Measurements from ENCODE around the gene AKT2. TPM values are rescaled to one million over a fixed set of nuclear protein-coding genes. Genes with fewer than 3 reads are reported as not detected.

Gene AKT2
- total RNA-seq, 1 experiment from 2014 or later = 2,376 TPM

DNA sequence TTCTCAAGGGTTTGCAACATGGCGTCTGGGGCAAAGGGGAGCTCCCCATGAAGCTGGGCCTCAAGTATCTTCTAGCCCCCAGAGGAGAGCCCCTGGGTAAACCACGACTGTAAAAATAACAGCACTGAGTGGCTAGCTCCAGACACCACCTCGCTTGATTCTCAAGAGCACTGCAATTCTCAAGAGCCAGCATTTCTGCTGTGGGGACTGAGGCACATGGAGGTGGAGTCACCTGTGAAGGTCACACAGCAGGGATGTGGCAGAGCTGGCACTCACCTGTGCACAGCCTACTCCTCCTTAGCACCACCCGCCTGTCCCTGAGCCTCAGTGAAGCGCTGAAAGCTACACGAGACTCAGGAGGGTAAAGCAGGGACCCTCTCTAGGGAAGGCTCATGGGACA, 38.0 kb downstream of the AKT2 start:
- no peak for DNase-seq (ENCODE audit: low read depth, low spot score)
- H3K4me3 ChIP-seq (ENCODE audit: low read depth in 2 of 2, low read length in 2 of 2) = no peak overlapping the region
- POLR2A ChIA-PET = interaction anchor here (0.6 to 1.3 kb wide), 10 partner anchors 9 to 70 kb away, joined by 3 to 6 read pairs (median 3); no protein-coding TSS in a partner anchor

DNA sequence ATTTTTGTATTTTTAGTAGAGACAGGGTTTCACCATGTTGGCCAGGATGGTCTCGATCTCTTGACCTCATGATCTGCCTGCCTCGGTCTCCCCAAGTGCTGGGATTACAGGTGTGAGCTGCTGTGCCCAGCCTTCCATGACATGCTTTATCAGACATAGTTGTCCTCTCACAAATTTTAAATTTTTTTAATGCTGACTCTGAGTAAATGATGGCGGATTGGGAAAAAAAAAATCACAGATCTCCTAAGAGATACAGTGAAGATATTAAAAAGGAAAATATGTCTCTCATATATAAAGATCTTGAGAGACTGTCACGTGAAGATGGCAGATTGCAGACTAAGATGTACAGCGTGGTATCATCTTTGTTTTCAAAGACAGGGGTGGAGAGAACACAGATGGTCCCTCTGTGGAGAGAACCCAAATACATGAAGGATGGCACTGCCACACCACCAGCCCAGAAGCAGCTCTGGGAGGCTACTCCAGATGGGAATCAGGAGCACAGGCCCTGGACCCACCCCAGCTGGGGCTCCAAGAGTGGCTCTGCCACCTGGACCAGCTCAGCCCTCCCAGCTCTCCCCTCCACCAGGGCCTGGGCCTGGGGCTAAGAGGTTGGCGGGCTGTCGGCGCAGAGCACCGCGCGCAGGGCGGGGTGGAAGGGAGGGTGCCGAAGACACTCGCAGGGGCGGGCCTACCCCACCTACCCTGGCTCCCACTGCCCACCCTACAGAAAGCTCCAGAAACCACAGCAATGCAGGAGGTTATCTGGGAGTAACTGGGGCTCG, 38.7 kb downstream of the AKT2 start:
- Histone ChIP-seq H3K9me3 (ENCODE audit: control insufficient read depth, insufficient read depth, low read depth, low read length) (no peaks in the 10 kb centered on the region), H3K4me1 (ENCODE audit: control insufficient read depth, insufficient read depth, low read length) (no peaks in the 10 kb centered on the region), H3K4me3 (ENCODE audit: low read depth in 2 of 2, low read length in 2 of 2) (no peak overlapping the region), H3K27ac (ENCODE audit: low read length) (no peak overlapping the region), H3K36me3 (ENCODE audit: control insufficient read depth, insufficient read depth, low read length) (peaks cover 15% of the 10 kb centered on the region), H3K27me3 (ENCODE audit: control insufficient read depth, insufficient read depth, low read length) (no peaks in the 10 kb centered on the region)
- BruUV-seq (replicated peaks) = no TSS peak
- ATAC-seq (peak; percentile 3), DNase-seq (ENCODE audit: low read depth, low spot score) (no peak)
- TF ChIP-seq, protein P1, sequence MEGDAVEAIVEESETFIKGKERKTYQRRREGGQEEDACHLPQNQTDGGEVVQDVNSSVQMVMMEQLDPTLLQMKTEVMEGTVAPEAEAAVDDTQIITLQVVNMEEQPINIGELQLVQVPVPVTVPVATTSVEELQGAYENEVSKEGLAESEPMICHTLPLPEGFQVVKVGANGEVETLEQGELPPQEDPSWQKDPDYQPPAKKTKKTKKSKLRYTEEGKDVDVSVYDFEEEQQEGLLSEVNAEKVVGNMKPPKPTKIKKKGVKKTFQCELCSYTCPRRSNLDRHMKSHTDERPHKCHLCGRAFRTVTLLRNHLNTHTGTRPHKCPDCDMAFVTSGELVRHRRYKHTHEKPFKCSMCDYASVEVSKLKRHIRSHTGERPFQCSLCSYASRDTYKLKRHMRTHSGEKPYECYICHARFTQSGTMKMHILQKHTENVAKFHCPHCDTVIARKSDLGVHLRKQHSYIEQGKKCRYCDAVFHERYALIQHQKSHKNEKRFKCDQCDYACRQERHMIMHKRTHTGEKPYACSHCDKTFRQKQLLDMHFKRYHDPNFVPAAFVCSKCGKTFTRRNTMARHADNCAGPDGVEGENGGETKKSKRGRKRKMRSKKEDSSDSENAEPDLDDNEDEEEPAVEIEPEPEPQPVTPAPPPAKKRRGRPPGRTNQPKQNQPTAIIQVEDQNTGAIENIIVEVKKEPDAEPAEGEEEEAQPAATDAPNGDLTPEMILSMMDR (IDR thresholded peaks at IDR 0.05) = no peak
- TF ChIP-seq, protein P2, sequence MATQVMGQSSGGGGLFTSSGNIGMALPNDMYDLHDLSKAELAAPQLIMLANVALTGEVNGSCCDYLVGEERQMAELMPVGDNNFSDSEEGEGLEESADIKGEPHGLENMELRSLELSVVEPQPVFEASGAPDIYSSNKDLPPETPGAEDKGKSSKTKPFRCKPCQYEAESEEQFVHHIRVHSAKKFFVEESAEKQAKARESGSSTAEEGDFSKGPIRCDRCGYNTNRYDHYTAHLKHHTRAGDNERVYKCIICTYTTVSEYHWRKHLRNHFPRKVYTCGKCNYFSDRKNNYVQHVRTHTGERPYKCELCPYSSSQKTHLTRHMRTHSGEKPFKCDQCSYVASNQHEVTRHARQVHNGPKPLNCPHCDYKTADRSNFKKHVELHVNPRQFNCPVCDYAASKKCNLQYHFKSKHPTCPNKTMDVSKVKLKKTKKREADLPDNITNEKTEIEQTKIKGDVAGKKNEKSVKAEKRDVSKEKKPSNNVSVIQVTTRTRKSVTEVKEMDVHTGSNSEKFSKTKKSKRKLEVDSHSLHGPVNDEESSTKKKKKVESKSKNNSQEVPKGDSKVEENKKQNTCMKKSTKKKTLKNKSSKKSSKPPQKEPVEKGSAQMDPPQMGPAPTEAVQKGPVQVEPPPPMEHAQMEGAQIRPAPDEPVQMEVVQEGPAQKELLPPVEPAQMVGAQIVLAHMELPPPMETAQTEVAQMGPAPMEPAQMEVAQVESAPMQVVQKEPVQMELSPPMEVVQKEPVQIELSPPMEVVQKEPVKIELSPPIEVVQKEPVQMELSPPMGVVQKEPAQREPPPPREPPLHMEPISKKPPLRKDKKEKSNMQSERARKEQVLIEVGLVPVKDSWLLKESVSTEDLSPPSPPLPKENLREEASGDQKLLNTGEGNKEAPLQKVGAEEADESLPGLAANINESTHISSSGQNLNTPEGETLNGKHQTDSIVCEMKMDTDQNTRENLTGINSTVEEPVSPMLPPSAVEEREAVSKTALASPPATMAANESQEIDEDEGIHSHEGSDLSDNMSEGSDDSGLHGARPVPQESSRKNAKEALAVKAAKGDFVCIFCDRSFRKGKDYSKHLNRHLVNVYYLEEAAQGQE (IDR thresholded peaks at IDR 0.05; ENCODE audit: insufficient read depth in 1 of 2, low read depth in 2 of 2, low read length in 1 of 2) = no peak
- TF ChIP-seq SIN3A (IDR thresholded peaks at IDR 0.05; ENCODE audit: borderline replicate concordance, insufficient read depth, low read depth, low read length) (no peak), POLR2AphosphoS5 (IDR thresholded peaks at IDR 0.05; ENCODE audit: low read depth, low read length) (no peak), TCF7L2 (IDR thresholded peaks at IDR 0.05; ENCODE audit: low read depth, low read length) (no peak)
- intact Hi-C loops (cut with micrococcal nuclease; ENCODE audit: unreplicated experiment) (no loop called here), in situ Hi-C loops (cut with HindIII; ENCODE audit: low pct_unique_long_range_greater_than_20kb, low sequenced_read_pairs) (no loop called here)
- ChIA-PET POLR2A (interaction anchor here (0.6 to 1.3 kb wide), 12 partner anchors 9 to 71 kb away, joined by 3 to 6 read pairs (median 3); no protein-coding TSS in a partner anchor), CTCF (interaction anchor here (0.6 to 2.3 kb wide), 13 partner anchors 10 to 481 kb away, joined by 3 to 17 read pairs (median 3); partner anchors contain the start of gene TTC9B)

More for the DNA sequence above, 38.0 kb downstream of the AKT2 start:
- H3K27ac ChIP-seq (ENCODE audit: low read length) = no peak overlapping the region
- CTCF ChIA-PET = interaction anchor here (0.6 to 2.3 kb wide), 9 partner anchors 9 to 482 kb away, joined by 3 to 17 read pairs (median 3); no protein-coding TSS in a partner anchor
- no peaks in the 10 kb centered on the region for H3K27me3 ChIP-seq (ENCODE audit: control insufficient read depth, insufficient read depth, low read length)
- H3K4me1 ChIP-seq (ENCODE audit: control insufficient read depth, insufficient read depth, low read length) = no peaks in the 10 kb centered on the region
- ATAC-seq = peak; percentile 3
- intact Hi-C loops (cut with micrococcal nuclease; ENCODE audit: unreplicated experiment) (no loop called here), in situ Hi-C loops (cut with HindIII; ENCODE audit: low pct_unique_long_range_greater_than_20kb, low sequenced_read_pairs) (no loop called here)
- BruUV-seq (replicated peaks) = no TSS peak
- peaks cover 15% of the 10 kb centered on the region for H3K36me3 ChIP-seq (ENCODE audit: control insufficient read depth, insufficient read depth, low read length)
- no peak for TF ChIP-seq SIN3A (IDR thresholded peaks at IDR 0.05; ENCODE audit: borderline replicate concordance, insufficient read depth, low read depth, low read length)
- TF ChIP-seq TCF7L2 (IDR thresholded peaks at IDR 0.05; ENCODE audit: low read depth, low read length) = no peak
- H3K9me3 ChIP-seq (ENCODE audit: control insufficient read depth, insufficient read depth, low read depth, low read length) = no peaks in the 10 kb centered on the region

Data from Panc1 (cell line).